Activated CD8-positive, alpha-beta memory T cell treated with anti-CD3 and anti-CD28 coated beads, Interleukin-2, amount 50 U/mL, for 24 hours (primary cell): Measurements from ENCODE around the gene NEFH.

Experiments
- DNase-seq: peaks from one replicate; pipeline ENCODE4 v3.0.0-alpha.2; 2020; ENCODE audit errors: extremely low read depth

The NEFH gene

DNA sequence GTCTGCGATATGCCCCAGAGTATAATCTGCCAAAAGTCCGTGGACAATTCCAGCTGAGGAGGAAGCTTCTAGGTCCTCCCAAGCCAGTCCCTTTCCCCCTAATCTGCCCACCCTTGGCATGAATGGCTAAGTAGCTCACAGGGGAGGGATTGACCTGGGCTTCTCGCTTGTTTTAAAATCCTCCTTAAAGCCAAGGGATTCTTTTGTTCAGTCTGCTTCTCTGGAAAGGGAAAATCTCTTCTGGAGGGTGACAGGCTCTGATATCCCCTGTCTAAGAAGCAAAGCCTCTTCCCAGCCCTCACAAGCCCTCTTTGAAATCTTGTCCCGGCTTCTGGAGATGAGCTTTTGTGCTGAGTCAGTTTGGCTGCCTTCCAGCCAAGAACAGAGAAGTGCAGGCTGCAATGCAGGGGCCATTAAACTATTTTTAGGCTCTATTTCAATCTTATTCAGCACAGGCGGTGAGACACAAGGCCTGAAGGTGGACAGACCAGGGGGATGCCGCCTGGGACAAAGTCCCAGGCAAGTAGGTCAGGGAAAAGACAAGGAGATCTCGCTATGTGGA, 23.9 kb downstream of the NEFH start:
- DNase-seq: no peak

DNA sequence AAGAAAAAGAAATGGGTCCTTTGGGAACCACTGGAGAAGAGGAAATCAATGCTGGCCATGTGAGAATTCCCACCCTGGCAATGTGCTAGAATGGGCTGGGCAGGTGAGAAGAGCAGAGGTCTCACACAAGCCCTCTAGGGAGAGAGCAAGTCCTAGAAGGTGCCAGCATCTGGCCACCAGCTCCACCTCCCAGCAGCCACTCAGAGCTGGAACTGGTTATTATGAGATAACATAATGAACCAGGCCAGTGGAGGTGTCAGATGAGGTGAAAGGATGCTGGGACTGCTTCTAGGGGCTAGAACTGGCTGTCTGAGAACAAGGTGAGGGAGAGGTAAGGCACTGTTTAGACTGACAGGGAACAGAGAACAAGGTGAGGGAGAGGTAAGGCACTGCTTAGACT, 29.3 kb downstream of the NEFH start:
- DNase-seq: no peak

DNA sequence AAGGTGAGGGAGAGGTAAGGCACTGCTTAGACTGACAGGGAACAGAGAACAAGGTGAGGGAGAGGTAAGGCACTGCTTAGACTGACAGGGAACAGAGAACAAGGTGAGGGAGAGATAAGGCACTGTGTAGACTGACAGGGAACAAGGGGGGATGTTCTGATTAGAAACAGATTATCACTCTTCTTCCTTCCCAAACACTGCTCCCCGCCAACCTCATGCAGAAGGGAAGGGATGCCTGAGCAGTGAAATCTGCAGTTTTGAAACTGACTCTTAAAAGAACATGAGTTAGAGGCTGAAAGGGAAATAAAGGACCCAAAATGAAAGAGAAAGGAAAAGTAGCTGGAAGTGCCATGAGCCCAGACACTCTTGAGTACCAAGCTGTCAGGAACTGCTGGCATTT, 29.8 kb downstream of the NEFH start:
- no peak for DNase-seq

DNA sequence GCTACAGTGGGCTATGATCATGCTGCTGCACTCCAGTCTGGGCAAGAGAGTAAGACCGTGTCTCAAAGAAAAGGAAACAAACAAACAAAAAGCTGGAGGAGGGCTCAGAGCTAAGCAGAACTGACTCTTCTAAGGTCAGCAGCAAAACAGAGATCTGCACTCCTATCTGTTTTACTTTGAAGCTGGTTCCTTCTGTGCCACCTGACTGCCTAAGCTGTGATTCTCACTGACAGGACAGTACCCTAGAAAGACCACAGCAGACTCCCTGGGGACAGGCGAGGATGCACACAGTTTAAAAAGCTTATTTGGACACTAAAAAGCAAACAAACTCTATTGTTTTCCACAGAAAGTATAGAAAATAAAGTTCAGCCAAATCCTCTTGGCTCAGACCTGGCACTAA, 30.5 kb downstream of the NEFH start:
- no peak for DNase-seq

DNA sequence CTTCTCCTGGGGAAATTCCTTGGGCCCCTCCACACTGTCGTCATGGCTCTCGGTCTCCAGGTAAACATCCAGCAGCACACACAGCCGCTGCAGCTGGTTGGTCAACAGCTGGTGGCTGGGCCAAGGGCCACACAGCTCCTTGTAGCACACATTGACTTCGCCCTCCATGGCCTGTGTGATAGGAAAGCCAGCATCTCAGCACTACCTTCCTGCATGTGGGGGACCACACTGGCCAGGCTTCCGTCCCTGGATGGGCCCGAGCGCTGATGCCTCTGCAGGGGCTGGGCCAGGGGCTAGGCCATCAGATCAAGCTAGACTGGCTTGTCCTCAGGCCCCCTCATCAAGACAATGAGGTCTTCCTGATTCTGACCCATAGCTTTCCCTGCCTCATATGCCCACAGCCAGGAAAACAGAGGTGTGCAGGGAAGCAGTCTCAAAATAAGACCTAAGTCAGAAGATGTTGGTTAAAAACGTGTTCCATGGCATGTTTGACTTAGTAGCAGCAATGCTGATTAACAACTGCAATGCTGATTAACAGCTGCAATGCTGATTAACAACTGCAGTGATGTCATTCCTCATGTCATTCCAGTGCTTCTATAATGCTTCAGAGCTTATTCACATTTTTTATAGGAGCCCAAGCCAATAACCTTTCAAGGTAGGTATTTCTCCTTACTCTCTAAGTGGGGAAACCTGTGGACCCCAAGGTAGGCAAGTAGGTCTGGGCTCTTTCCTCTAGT, 31.3 kb downstream of the NEFH start:
- no peak for DNase-seq

DNA sequence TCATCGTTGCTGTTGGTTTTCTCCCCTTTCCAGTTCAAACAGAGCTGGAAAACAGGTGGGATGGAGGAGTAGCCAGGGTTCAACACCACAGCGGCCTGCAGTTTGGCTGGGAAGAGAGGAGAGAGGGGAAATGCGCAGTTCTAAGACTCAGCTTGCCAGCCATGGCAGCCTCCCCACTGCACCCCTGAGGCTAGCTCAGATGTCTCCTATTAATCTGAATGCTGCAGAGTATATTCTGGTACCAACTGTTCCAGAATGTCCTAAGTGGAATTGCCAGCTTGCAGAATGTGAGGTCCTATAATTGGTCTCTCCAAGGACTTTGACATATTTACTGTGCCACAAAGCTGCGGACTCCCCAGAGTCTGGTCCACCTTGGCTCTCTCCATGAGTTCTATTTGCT, 32.0 kb downstream of the NEFH start:
- DNase-seq: no peak

DNA sequence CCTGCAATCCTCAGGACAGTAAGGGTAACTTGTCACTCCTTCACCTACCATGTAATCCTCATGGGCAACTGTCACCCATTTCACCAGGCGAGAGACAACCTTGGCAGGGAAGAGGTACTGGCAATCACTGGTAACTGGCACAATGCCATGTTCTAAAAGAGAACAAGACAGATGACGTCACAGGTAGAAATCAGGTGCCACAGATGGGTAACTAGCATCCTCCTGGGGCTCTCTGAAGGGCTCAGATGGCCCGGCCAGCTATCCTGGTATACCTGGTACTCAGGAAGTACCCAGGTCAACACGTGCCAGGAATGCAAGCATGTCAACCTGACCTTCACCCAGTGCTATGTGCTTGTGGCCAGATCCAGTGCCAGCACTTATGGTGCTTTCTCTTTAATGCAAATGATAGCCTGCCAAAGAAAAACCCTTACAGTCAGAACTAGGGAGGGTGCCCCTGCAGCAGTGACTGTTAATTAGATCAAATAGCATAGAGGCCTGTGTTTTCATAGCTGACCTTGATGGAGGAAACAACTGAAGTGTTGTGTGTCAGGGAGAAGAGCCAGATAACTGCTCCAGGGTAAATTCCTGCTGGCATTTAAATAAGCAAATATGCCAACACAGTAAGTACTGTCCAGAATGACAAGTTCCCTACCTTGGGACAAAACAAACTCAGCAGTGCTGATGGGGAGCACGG, 37.3 kb downstream of the NEFH start:
- DNase-seq: no peak

DNA sequence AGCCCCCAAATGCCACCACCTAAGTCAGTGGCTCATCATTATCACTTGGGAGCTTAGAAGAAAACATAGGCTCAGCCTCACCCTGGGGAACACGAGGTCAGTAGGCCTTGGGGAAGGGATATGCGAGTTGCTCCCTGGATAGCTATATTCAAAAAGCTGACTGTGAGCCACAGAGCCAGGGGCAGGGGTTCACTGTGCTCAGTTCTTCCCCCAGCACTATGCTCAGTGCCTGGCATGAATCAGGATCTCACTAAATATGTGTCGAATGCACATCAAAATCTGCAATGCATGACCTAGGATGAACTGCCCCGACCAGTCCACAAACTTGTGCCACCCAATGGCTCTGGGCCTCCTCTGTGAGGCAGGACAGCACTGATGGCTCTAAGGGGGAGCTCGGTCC, 38.4 kb downstream of the NEFH start:
- no peak for DNase-seq

DNA sequence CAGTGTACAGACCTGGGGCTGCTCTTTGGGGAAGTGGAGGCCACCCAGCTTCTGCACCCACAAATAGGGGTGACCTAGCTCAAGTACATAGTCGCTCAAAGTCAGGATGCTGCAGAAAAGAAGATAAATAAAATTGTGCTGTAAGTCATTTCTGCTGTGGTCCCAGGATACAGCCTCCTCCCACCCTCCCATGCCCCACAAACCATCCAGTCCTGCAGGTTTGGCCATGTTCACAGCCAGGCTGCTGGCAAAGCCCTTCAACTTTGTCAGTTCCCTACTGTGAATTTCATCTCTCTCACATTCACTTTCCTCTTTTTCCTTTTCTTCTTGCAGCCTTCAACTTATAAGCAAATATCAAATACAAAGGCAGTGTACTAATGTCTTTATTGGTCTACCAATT, 40.0 kb downstream of the NEFH start:
- DNase-seq: no peak

DNA sequence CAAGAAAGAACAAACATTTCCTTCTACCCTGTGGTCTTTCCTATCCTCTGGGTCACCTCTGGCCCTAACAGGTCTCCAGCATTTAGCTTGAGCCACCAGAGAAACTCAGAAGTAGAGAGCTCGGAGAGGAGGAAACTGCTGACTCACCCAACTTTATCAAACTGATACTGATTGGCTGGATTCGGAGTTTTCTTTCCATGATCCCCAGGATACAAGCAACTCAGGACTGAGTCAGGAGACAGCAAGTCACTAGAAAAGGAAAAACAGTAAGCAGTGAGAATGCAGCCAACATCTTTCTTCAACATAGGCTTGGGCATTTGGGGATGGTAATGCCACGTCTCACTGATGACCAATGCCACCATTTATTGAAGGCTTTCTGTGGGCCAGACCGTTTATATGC, 40.8 kb downstream of the NEFH start:
- DNase-seq: no peak

DNA sequence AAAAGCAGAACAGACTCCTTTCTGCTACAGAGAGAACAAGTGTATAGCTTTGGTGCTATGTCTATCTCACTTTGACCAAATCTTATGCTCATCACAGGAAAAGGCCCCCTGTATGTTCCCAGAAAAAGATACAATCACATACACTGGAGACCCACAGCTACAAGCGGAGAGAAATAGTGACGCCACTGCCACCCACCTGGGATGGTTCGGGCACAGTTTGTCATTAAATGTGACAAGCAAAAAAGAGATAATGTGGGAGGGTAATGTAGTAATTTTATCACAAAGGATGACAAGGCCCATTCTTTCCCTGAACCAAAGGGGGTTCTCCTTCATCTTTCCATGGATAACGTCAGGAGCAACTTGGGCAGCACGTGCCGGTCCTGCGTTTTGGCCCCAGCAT, 41.5 kb downstream of the NEFH start:
- DNase-seq: no peak

DNA sequence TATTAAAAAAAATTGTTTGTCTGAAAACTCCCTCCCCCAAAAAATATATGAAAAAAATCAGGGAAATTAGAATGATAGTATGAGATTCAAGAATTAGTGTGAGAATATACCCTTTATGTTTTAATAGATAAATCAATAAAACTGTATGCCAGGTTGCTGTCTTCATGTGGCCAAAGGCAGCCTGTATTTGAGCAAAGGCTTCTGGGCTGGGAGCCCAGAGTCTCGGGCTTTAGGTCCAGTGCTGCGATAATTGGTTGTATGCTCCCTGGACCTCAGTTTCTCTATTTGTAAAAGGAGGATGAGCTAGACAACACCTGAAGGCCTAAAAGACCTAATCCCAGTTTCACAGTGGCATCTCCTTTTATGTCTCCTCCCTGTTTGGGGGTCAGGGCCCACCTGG, 43.7 kb downstream of the NEFH start:
- no peak for DNase-seq

DNA sequence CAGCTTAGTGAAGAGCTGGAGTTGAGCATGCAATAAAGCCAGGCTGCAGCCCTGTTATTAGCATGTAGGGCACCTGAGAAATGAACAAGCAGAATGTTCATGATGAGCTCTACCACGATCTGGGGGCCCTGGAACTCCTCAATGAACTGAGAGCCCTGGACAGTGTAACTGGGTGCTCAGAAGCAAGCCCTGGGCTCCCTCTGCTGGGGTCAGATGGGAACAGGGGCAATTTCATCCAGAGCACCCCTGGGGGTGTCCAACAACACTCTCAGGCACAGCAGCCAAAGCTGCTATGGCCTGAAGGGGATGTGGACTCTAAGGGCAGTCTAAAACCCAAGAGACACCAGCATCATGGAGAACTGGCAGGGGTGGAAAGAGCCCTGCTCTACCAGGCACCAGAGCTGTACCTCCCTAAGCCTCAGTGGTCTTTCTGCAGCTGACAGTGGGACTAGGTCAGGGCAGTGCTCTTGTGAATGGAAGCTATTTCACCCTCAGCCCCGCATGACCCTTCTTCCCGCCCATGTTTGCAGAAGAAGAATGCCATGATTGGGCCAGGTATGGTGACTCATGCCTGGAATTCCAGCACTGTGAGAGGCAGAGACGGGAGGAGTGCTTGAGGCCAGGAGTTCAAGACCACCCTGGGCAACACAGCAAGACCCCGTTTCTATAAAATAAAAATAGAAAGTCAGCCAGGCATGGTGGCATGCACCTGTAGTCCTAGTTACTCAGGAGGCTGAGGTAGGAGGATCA, 44.6 kb downstream of the NEFH start:
- DNase-seq: no peak

DNA sequence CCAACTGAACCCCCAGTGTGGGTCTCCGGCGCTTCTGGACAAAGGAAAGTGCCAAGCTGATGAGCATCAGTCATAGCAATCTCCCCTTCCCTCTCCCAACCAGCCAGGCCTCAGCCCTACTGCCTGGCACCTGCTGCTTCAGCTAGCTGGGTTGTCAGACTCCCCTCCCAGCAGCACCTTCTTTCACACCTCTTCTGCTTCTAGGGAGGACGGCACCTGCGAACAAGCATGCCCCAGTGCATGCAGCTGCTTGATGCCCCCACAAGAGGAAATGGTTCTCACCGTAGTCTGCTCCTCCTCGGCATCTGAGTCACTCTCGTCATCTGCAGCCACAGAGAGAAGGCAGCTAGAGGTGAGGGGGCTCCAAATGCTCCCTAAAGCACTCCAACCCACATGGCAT, 48.1 kb downstream of the NEFH start:
- DNase-seq: no peak

DNA sequence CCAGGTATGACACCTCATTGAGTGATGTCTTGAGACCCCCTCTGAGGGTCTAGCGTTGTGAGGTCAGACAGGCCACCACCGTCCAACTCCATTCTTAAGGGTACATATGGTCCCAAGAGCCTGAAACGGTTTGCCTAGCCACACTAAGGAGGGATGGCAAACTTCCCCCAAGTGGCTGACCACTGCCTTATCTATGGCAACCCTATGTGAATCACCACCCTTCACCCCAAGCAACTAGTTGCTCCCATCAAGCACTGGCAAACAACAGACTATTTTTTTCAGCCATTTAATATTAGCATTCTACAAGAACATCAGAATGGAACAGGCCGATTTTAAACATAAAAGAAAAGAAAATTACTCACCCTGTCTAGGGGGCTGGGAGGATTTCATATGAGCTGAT, 50.7 kb downstream of the NEFH start:
- DNase-seq: no peak

DNA sequence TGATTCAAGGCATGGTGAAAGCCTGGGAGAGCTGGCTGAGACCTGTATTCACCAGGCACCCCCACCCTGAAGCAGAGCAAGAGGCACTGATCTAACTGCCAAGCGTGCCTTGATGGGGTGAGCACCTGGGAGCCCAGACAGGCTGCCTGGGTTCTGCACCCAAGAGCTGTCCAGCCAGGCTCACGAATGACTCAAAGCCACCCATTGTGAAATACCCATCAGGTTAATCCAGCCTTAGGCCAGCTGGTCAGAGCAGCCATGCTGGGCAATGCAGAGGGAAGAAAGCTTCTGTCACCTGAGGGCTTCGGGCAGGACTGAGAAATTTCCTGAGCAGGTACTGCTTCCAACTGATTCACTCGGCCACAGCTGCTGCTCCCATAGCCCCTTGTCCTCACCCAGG, 51.4 kb downstream of the NEFH start:
- no peak for DNase-seq

DNA sequence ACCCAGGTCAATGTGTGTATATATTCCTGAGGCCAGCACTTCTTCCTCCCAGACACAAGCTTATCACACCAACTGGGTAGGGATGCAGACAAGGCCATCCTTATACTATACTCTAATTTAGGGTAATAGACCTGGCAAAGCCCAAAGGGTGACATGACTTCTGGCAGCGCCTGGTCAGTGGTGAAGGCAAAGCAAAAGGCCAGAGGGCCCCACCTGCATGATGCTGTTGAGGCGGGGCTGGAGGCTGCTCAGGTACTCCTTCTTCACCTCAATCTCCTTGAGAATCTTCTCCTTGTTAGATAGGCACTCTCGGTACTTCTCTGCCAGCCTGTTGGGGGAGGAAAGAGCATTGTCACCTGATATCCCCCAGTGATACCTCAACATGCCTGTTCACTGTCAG, 56.4 kb downstream of the NEFH start:
- DNase-seq: no peak

DNA sequence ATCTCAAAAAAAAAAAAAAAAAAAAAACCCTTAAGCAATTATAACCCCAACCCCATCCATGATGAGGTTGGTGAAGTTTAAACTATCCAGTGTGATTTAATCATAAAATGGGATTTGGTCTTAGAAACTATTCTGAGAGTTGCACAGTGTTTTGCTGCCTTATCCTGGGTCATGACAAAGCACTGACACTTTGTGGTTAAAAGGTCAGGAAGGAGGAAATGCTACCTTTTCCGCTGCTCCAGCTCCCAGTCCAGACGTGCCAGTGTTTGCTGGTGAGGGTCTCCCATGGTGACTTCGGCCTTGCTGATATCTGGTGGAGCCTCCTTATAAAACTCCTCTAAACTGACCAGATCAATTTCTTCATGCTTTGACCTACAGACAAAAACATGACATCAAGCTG, 59.1 kb downstream of the NEFH start:
- DNase-seq: no peak
